PC-9 (cell line): Measurements from ENCODE around the gene NEB.

Source experiments
- EZH2 ChIP-seq: fragments of 200-600 bp; sonication (generic); IDR thresholded peaks from 2 replicates; pipeline ENCODE4 v1.8.0; 2017; ENCODE audit warnings: antibody characterized with exemption, low read depth
- TF ChIP-seq, protein P1 (sequence below): fragments of 200-600 bp; sonication (generic); conservative IDR thresholded peaks from 2 replicates; pipeline ENCODE4 v1.6.1; 2017; ENCODE audit warnings: mixed run types, antibody characterized with exemption, mild to moderate bottlenecking, moderate library complexity

DNA sequence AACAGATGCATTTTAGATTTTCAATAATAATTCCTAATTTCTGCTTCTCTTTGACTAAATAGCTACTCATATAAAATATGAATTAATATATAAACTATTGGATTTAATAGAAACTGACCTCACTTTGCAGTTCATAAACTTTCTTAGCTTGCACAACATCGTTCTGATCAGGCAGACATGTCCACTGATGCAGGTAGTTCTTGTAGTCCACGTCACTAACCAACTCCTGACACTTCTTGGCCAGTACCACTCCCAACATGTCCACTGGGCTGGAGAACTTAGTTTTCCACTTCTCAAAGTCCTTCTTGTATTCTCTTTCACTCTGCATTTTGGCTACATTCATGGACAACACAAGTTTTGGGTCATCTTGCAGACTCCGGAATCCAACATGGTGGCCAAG, 83.8 kb downstream of the NEB start:
- TF ChIP-seq, protein P1, sequence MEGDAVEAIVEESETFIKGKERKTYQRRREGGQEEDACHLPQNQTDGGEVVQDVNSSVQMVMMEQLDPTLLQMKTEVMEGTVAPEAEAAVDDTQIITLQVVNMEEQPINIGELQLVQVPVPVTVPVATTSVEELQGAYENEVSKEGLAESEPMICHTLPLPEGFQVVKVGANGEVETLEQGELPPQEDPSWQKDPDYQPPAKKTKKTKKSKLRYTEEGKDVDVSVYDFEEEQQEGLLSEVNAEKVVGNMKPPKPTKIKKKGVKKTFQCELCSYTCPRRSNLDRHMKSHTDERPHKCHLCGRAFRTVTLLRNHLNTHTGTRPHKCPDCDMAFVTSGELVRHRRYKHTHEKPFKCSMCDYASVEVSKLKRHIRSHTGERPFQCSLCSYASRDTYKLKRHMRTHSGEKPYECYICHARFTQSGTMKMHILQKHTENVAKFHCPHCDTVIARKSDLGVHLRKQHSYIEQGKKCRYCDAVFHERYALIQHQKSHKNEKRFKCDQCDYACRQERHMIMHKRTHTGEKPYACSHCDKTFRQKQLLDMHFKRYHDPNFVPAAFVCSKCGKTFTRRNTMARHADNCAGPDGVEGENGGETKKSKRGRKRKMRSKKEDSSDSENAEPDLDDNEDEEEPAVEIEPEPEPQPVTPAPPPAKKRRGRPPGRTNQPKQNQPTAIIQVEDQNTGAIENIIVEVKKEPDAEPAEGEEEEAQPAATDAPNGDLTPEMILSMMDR: no peak
- no peak for TF ChIP-seq EZH2
